ENCODE data around the gene YIPF1. TPM values are rescaled to one million over a fixed set of nuclear protein-coding genes. Genes with fewer than 3 reads are reported as not detected.

Gene YIPF1
- total RNA-seq, 4 donors from 2014 or later, result 11.7 to 30.0 (median 19.5) TPM

DNA sequence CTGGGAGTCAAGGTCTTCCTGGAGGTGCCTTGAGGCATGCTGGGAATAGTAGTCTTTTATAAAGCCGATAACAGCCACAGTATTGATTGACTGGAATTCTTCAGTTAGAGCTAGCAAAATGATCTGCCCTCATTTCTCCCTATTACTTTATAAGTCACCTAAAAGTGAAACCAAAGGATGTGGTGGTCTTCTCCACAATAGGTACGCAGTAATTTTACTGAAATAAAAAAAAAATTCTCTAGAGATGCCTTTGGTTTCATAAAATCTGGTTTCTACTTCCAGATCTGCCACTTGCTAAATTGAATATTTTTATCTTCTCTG lies 51.0 kb downstream of the YIPF1 start:
- DNase-seq (ENCODE audit: low spot score in 2 of 2), result no peak
- TF ChIP-seq, protein P1, sequence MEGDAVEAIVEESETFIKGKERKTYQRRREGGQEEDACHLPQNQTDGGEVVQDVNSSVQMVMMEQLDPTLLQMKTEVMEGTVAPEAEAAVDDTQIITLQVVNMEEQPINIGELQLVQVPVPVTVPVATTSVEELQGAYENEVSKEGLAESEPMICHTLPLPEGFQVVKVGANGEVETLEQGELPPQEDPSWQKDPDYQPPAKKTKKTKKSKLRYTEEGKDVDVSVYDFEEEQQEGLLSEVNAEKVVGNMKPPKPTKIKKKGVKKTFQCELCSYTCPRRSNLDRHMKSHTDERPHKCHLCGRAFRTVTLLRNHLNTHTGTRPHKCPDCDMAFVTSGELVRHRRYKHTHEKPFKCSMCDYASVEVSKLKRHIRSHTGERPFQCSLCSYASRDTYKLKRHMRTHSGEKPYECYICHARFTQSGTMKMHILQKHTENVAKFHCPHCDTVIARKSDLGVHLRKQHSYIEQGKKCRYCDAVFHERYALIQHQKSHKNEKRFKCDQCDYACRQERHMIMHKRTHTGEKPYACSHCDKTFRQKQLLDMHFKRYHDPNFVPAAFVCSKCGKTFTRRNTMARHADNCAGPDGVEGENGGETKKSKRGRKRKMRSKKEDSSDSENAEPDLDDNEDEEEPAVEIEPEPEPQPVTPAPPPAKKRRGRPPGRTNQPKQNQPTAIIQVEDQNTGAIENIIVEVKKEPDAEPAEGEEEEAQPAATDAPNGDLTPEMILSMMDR (IDR thresholded peaks at IDR 0.05), result no peak
- no peak for TF ChIP-seq POLR2A (IDR thresholded peaks at IDR 0.05)
- H3K4me3 ChIP-seq (ENCODE audit: low read depth, poor library complexity, severe bottlenecking), result no peak overlapping the region
- WGBS, 2 donors, result 2 to 5% methylated on average over 2 of the region's 2 CpGs
- intact Hi-C loops (cut with DNase I; ENCODE audit: low total_unique reads), result no loop called here

DNA sequence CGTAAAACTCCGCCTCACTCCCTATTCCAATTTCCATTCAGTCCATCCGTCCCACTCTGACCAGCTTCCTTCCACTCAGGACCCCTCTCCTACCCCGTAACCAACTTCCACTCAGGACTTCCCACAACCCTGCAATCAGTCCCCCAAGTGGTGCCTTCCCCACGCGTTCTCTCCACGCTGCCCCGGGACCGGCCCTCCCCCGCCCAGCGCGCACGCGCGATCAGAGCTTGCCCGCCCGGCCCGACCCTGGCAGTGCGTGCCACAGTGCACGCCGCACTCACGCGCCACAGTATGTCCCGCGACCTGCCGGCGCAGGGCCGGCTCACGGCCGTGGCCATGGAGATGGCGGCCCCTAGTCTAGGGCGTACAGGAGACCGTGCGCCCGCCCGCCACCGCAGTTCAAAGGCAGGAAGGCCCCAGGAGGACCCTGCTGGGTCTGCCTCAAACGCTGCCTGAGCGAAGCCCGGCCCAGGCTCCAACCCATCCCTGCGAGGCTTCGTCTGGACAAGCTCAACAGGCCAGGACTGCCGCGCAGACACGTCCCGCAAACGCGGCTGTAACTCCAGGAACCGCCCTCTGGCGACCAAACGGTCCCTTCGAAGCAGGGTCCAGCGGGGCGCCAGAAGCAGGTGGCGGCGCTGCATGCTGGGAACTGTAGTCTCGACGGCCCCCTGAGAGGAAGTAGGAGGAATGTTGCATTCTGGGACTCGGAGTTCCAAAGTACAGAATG lies 51.5 kb downstream of the YIPF1 start, which contains the start of gene NDC1:
NDC1 (minus strand) TSS at position 373 of the 730 bp plus-strand sequence; CDS start at position 338, 35 bp downstream.
- H3K4me3 ChIP-seq (ENCODE audit: low read depth, poor library complexity, severe bottlenecking), result peak within 1 kb of the TSS; percentile 77
- DNase-seq (ENCODE audit: low spot score in 2 of 2), result peak; percentile 94 to 96
- intact Hi-C loops (cut with DNase I; ENCODE audit: low total_unique reads), result no loop called here
- 1% methylated on average over 34 to 39 of the region's 59 CpGs for WGBS, 2 donors
- TF ChIP-seq, protein P1 (IDR thresholded peaks at IDR 0.05), result no peak
- TF ChIP-seq POLR2A (IDR thresholded peaks at IDR 0.05), result no peak

DNA sequence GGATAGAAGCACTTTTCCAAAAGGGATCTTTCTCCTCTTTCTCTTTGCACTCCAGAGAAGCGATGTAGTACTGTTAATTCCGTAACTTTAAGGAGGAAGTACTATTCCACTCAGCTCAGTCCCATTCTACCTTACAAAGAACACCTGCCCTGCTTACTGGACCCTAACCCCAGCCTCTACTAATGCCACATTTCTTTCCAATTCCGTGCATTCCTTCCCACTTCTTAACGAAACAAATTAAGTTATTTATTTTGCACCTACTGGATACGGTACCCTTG lies 52.0 kb downstream of the YIPF1 start:
- WGBS, 2 donors, result 0 to 1% methylated on average over 5 of the region's 5 CpGs

DNA sequence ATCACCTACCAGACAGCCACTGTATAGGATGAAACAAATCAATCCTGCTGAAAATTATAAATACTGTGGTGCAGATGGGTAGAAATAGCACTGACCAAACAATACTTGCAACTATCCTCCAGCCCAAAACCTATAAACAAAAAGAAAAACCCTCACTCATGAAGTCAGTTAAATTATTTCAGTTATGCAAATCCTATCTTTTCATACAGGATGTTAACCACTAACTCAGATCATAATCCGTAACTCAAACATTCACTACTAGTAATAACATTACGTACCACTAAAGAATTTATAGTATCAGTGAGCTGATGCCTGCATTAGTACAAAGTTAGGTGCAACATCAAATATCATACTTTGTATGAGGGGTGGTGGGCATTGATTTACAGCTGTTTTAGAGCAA lies 54.1 kb downstream of the YIPF1 start:
- TF ChIP-seq POLR2A (IDR thresholded peaks at IDR 0.05), result no peak
- TF ChIP-seq, protein P1 (IDR thresholded peaks at IDR 0.05), result no peak
- no peak for DNase-seq (ENCODE audit: low spot score in 2 of 2)
- H3K4me3 ChIP-seq (ENCODE audit: low read depth, poor library complexity, severe bottlenecking), result no peak overlapping the region
- intact Hi-C loops (cut with DNase I; ENCODE audit: low total_unique reads), result no loop called here
- 84 to 94% methylated on average over 2 of the region's 2 CpGs for WGBS, 2 donors

More for the DNA sequence above, 52.0 kb downstream of the YIPF1 start:
- no peak for DNase-seq (ENCODE audit: low spot score in 2 of 2)
- no peak for TF ChIP-seq POLR2A (IDR thresholded peaks at IDR 0.05)
- TF ChIP-seq, protein P1 (IDR thresholded peaks at IDR 0.05), result no peak
- peak overlapping the region; percentile 77 for H3K4me3 ChIP-seq (ENCODE audit: low read depth, poor library complexity, severe bottlenecking)
- intact Hi-C loops (cut with DNase I; ENCODE audit: low total_unique reads), result no loop called here

DNA sequence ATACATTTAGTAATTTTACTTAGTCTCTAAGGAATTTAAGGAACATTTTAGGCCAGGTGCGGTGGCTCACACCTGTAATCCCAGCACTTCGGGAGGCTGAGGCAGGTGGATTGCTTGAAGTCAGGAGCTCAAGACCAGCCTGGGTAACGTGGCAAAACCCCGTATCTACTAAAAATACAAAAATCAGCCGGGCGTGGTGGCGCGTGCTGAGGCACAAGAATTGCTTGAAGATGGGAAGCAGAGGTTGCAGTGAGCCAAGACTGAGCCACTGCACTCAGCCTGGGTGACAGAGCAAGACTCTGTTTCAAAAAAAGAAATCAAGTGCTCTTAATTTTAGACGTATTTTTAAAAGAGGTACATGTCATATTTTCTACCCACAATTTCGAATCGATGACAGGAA lies 54.8 kb downstream of the YIPF1 start:
- DNase-seq (ENCODE audit: low spot score in 2 of 2), result peak in 1 of 2 donors; percentile 66
- intact Hi-C loops (cut with DNase I; ENCODE audit: low total_unique reads), result no loop called here
- TF ChIP-seq, protein P1 (IDR thresholded peaks at IDR 0.05), result no peak
- no peak for TF ChIP-seq POLR2A (IDR thresholded peaks at IDR 0.05)
- WGBS, 2 donors, result 90 to 94% methylated on average over 11 of the region's 11 CpGs
- H3K4me3 ChIP-seq (ENCODE audit: low read depth, poor library complexity, severe bottlenecking), result no peak overlapping the region

DNA sequence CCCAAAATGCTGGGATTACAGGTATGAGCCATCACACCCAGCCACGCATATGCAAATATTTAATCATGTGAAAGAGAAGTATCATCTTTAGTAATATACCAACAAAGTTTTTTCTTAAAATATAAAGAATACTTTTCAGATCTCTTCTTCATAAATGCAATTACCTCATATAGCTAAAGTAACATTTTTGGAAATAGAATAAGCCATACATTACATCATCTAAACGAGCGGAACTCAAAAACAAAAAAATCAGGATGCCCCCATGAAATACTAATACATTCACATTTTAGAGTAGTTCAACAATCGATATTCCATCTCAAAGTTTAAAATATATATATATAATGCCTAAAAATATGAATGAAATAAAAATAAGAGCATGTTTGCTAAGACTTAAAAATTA lies 56.2 kb downstream of the YIPF1 start:
- TF ChIP-seq POLR2A (IDR thresholded peaks at IDR 0.05), result no peak
- TF ChIP-seq, protein P1 (IDR thresholded peaks at IDR 0.05), result no peak
- WGBS, 2 donors, result 92 to 94% methylated on average over 4 of the region's 4 CpGs

More for the DNA sequence above, 56.2 kb downstream of the YIPF1 start:
- intact Hi-C loops (cut with DNase I; ENCODE audit: low total_unique reads), result no loop called here
- no peak overlapping the region for H3K4me3 ChIP-seq (ENCODE audit: low read depth, poor library complexity, severe bottlenecking)
- DNase-seq (ENCODE audit: low spot score in 2 of 2), result no peak
